NCI-H1092 (cell line): ENCODE results near the gene PRKCH.
"Not testable (repeated sequence)": the region's sequence is repeated elsewhere in the genome, so short reads cannot be mapped to it uniquely, and the experiment has no call there.

Experiments used
- DNase-seq: peaks from one replicate; lab custom pipeline; 2025; lab: John Stamatoyannopoulos, UW

Gene PRKCH

GRCh38 chr14:61394542-61394941, 73.2 kb downstream of the PRKCH start:
- no peak for DNase-seq

- DNase-seq: no peak
Measured at GRCh38 chr14:61395115-61395725, 73.8 kb downstream of the PRKCH start.

GRCh38 chr14:61396279-61396678, 74.9 kb downstream of the PRKCH start:
- DNase-seq: no peak

GRCh38 chr14:61396694-61397093, 75.3 kb downstream of the PRKCH start:
- DNase-seq: no peak

GRCh38 chr14:61397615-61398014, 76.2 kb downstream of the PRKCH start:
- DNase-seq: no peak

- DNase-seq: no peak
Measured at GRCh38 chr14:61398221-61398620, 76.8 kb downstream of the PRKCH start.

- no peak for DNase-seq
Measured at GRCh38 chr14:61399365-61399764, 78.0 kb downstream of the PRKCH start.

GRCh38 chr14:61401461-61401860, 80.1 kb downstream of the PRKCH start:
- no peak for DNase-seq

- no peak for DNase-seq
Measured at GRCh38 chr14:61403411-61403810, 82.0 kb downstream of the PRKCH start.

GRCh38 chr14:61404637-61405036, 83.3 kb downstream of the PRKCH start:
- no peak for DNase-seq

- peak; percentile 53 for DNase-seq
Measured at GRCh38 chr14:61406198-61406597, 84.8 kb downstream of the PRKCH start.

- DNase-seq: no peak
Measured at GRCh38 chr14:61406675-61407074, 85.3 kb downstream of the PRKCH start.

- DNase-seq: no peak
Measured at GRCh38 chr14:61408498-61408897, 87.1 kb downstream of the PRKCH start.

GRCh38 chr14:61409782-61410181, 88.4 kb downstream of the PRKCH start:
- peak; percentile 14 for DNase-seq

- DNase-seq: not testable (repeated sequence)
Measured at GRCh38 chr14:61415934-61416333, 94.6 kb downstream of the PRKCH start.

- no peak for DNase-seq
Measured at GRCh38 chr14:61416591-61416990, 95.2 kb downstream of the PRKCH start.

GRCh38 chr14:61417141-61417540, 95.8 kb downstream of the PRKCH start:
- no peak for DNase-seq

GRCh38 chr14:61417883-61418455, 96.6 kb downstream of the PRKCH start:
- no peak for DNase-seq

GRCh38 chr14:61418746-61419145, 97.4 kb downstream of the PRKCH start:
- no peak for DNase-seq

GRCh38 chr14:61419201-61419600, 97.8 kb downstream of the PRKCH start:
- no peak for DNase-seq

GRCh38 chr14:61420326-61420725, 98.9 kb downstream of the PRKCH start:
- no peak for DNase-seq

GRCh38 chr14:61421212-61421923, 100.0 kb downstream of the PRKCH start:
- no peak for DNase-seq

GRCh38 chr14:61426048-61426447, 104.7 kb downstream of the PRKCH start:
- DNase-seq: no peak

GRCh38 chr14:61428261-61428660, 106.9 kb downstream of the PRKCH start:
- no peak for DNase-seq
